ENCODE measurements around the gene CALY.

CALY gene

DNA sequence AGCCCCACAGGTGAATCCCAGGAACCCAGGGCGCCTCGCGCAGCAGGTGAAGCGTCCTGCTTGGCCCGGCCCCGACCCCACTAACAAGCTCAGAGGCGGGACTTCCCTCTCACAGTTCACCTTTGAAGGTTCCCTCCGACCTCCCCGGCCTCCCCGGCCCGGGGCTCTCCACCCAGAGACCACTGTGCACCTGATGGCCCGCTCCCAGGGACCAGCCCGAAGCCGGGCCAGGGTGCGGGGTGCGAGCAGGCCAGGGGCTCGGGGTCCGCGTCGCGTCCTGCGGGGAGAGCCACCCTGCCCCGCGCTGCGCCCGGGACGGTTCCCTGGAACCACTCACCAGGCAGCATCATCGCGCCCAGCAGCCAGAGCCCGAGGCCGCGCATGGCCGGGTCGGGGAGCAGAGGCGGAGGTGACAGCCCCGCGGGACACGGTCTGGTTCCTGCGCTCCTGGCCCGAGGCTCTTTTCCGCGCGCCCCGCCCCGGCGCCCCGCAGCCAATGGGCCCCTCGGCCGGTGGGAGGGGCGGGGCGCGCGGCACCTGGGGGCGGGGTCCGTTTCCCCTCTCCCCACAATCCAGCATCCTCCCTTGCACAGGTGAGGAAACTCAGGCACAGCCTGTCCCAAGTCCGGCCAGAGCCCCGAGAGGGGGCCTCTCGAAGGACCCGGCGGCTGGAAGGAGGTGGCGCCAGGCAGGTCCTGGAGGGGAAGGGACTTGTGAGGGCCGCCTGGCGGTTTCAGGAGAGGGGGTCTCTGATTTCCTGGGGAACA lies 60.1 kb downstream of the CALY start, which contains the start of gene ADAM8:
Gene ADAM8 (minus strand): TSS at position 434 of the 767 bp plus-strand sequence. CDS start 51 bp downstream, at position 383.
- TF ChIP-seq, protein P1, sequence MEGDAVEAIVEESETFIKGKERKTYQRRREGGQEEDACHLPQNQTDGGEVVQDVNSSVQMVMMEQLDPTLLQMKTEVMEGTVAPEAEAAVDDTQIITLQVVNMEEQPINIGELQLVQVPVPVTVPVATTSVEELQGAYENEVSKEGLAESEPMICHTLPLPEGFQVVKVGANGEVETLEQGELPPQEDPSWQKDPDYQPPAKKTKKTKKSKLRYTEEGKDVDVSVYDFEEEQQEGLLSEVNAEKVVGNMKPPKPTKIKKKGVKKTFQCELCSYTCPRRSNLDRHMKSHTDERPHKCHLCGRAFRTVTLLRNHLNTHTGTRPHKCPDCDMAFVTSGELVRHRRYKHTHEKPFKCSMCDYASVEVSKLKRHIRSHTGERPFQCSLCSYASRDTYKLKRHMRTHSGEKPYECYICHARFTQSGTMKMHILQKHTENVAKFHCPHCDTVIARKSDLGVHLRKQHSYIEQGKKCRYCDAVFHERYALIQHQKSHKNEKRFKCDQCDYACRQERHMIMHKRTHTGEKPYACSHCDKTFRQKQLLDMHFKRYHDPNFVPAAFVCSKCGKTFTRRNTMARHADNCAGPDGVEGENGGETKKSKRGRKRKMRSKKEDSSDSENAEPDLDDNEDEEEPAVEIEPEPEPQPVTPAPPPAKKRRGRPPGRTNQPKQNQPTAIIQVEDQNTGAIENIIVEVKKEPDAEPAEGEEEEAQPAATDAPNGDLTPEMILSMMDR (IDR thresholded peaks at IDR 0.05; ENCODE audit: low read depth, low read length), result no peak
- DNase-seq (ENCODE audit: low read depth in 2 of 2), result no peak
- no peak within 1 kb of the TSS for H3K4me3 ChIP-seq (replicated peaks in 1 of 2; ENCODE audit: low read depth in 2 of 2, low read length in 2 of 2)

- TF ChIP-seq, protein P1 (IDR thresholded peaks at IDR 0.05; ENCODE audit: low read depth, low read length), result no peak
- no peak for DNase-seq (ENCODE audit: low read depth in 2 of 2)
- no peak overlapping the region for H3K4me3 ChIP-seq (replicated peaks in 1 of 2; ENCODE audit: low read depth in 2 of 2, low read length in 2 of 2)
Measured at GRCh38 chr10:133276100-133276434, 60.6 kb downstream of the CALY start.

GRCh38 chr10:133275684-133276092 lies 61.0 kb downstream of the CALY start:
- no peak overlapping the region for H3K4me3 ChIP-seq (replicated peaks in 1 of 2; ENCODE audit: low read depth in 2 of 2, low read length in 2 of 2)
- DNase-seq (ENCODE audit: low read depth in 2 of 2), result no peak
- TF ChIP-seq, protein P1 (IDR thresholded peaks at IDR 0.05; ENCODE audit: low read depth, low read length), result no peak

GRCh38 chr10:133274751-133275683 lies 61.7 kb downstream of the CALY start:
- no peak for DNase-seq (ENCODE audit: low read depth in 2 of 2)
- TF ChIP-seq, protein P1 (IDR thresholded peaks at IDR 0.05; ENCODE audit: low read depth, low read length), result no peak

More at GRCh38 chr10:133274751-133275683, 61.7 kb downstream of the CALY start:
- no peak overlapping the region for H3K4me3 ChIP-seq (replicated peaks in 1 of 2; ENCODE audit: low read depth in 2 of 2, low read length in 2 of 2)

Measured in cardiac fibroblast (primary cell).